Globus pallidus (tissue), 1 donor: ENCODE measurements around the gene CDCA7.
"Not testable (repeated sequence)": the region's sequence is repeated elsewhere in the genome, so short reads cannot be mapped to it uniquely, and the experiment has no call there.

Source experiments
- DNase-seq: peaks from one replicate; pipeline ENCODE4 v3.0.0-alpha.2; 2015; ENCODE audit warnings: low spot score

The CDCA7 gene

DNA sequence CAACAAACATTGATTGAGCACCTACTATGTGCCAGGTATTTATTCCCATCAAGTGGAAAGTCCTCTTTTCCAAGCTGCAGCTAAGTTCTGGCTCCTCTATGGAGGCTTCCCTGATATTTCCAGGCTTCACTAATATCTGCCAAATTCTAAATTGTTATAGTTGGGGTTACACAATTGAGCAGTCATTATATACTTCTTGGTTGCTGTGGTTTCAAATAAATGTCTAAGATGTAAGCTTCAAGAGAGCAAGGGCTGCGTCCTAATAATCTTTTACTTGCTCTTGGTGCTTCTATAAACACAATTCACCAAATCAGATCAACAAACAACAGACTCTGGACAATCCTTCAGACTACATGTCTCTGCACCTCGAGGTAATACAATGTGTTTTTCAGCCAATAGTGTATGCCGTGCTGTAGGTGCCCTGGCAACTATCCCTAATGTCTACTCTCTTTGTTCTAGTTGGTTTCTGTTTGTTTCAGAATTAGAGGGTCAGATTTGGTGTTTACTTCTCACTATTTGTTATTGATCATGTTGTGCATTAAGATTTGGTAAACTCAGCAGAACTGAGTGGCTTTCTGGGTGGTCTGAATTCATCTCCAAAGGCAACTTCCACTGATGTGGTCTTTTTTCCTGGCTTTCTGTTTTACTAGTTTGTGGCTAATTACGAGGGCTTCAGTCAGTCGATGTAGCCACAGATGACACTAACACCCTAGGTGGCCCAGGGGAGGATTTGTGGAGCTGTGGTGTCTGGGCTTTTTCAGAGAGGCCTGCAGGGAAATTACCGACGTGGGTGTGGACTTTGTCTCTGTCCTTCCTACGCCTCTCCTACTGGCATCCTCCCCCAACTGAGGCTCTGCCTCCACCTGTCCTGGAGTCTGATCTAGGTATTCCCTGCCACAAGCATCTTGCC lies 50.4 kb downstream of the CDCA7 start:
- DNase-seq = no peak

DNA sequence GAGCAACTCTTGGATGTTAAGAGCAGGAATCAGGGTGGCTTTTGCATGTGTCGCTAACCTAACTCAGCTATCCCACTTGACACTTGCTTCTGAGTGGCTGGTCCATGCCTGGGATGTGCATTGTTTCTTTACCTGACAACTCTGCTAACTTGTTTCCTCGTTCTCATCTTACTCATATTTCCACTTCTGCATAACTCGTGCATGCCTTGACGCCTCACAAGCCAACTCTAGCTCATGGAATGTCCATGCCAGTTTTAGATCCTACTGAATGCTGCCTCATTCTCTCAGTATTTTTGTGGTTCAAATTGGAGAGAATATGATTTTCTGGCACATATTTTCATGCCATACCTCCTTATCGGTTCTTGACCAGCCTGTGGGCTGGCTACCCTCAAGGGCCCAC lies 52.5 kb downstream of the CDCA7 start:
- DNase-seq = no peak

DNA sequence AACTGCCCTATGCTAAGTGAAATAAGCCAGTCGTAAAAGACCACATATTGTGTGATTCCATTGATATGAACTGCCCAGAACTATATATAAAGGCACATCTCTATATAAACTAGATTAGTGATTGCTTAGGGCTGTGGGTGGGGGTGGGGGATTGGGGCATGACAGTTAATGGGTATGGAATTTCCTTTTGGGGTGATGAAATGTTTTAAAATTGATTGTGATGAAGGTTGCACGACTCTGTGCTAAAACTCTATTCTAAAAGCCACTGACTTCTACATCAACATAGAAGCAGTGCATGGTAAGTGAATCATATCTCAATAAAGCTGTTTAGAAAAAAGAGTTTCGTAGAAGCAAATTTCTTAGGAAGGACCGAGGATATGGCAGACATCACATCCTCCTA lies 53.0 kb downstream of the CDCA7 start:
- no peak for DNase-seq

- no peak for DNase-seq
Measured at GRCh38 chr2:173410579-173410978, 55.9 kb downstream of the CDCA7 start.

DNA sequence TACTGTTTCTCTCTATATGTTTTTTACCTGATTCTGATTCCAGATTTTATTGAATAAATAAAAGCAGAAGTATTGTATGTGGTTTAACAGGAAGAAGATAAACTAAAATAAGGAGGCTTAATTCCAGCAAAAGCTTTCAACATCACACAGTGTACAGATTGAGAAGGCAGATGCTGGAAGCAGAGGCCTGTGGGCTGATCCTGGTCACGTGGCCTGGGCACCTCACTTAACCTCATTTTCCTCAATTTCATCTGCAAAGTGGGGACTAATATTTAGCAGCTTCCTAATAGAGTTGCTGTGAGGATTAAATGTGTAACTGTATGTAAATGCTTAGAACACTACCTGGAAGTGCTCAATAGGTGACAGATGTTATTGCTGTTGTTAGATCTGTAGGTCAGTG lies 58.0 kb downstream of the CDCA7 start:
- no peak for DNase-seq

- no peak for DNase-seq
Measured at GRCh38 chr2:173414823-173415322, 60.2 kb downstream of the CDCA7 start.

GRCh38 chr2:173415431-173416381 lies 61.0 kb downstream of the CDCA7 start:
- no peak for DNase-seq

GRCh38 chr2:173416415-173417152 lies 61.9 kb downstream of the CDCA7 start:
- not testable (repeated sequence) for DNase-seq

- DNase-seq = no peak
Measured at GRCh38 chr2:173417341-173417740, 62.7 kb downstream of the CDCA7 start.

- no peak for DNase-seq
Measured at GRCh38 chr2:173417802-173418201, 63.1 kb downstream of the CDCA7 start.
